Activated CD8-positive, alpha-beta memory T cell treated with anti-CD3 and anti-CD28 coated beads, Interleukin-2, amount 50 U/mL, for 48 hours (primary cell): ENCODE results near the gene TSPAN11.

Source experiments
- DNase-seq: peaks from one replicate; pipeline ENCODE4 v3.0.0-alpha.2; 2020

The TSPAN11 gene

GRCh38 chr12:30962047-30962446 is 35.5 kb downstream of the TSPAN11 start:
- DNase-seq = no peak

GRCh38 chr12:30963709-30964564 is 37.4 kb downstream of the TSPAN11 start:
- DNase-seq = no peak

GRCh38 chr12:30964896-30965612 is 38.5 kb downstream of the TSPAN11 start:
- DNase-seq = no peak

- DNase-seq = no peak
These were observed 39.1 kb downstream of the TSPAN11 start for GRCh38 chr12:30965613-30965985.

GRCh38 chr12:30967026-30967425 is 40.5 kb downstream of the TSPAN11 start:
- DNase-seq = no peak

GRCh38 chr12:30968211-30968610 is 41.7 kb downstream of the TSPAN11 start:
- DNase-seq = no peak

- no peak for DNase-seq
These were observed 42.5 kb downstream of the TSPAN11 start for GRCh38 chr12:30969006-30969405.

- DNase-seq = no peak
These were observed 43.3 kb downstream of the TSPAN11 start for GRCh38 chr12:30969606-30970395.

- DNase-seq = no peak
These were observed 44.1 kb downstream of the TSPAN11 start for GRCh38 chr12:30970559-30971197.

- DNase-seq = no peak
These were observed 45.5 kb downstream of the TSPAN11 start for GRCh38 chr12:30972035-30972434.

- DNase-seq = no peak
These were observed 46.6 kb downstream of the TSPAN11 start for GRCh38 chr12:30973175-30973574.

GRCh38 chr12:30973830-30974229 is 47.3 kb downstream of the TSPAN11 start:
- no peak for DNase-seq

- no peak for DNase-seq
These were observed 48.4 kb downstream of the TSPAN11 start for GRCh38 chr12:30974746-30975500.

- no peak for DNase-seq
These were observed 49.0 kb downstream of the TSPAN11 start for GRCh38 chr12:30975581-30975980.

GRCh38 chr12:30976206-30976605 is 49.7 kb downstream of the TSPAN11 start:
- no peak for DNase-seq

GRCh38 chr12:30977124-30977523 is 50.6 kb downstream of the TSPAN11 start:
- DNase-seq = no peak

GRCh38 chr12:30977537-30978349 is 51.2 kb downstream of the TSPAN11 start:
- DNase-seq = no peak

GRCh38 chr12:30978639-30979038 is 52.1 kb downstream of the TSPAN11 start:
- DNase-seq = no peak

- no peak for DNase-seq
These were observed 53.1 kb downstream of the TSPAN11 start for GRCh38 chr12:30979371-30980259.
